Skeletal muscle tissue (tissue), 4 donors: ENCODE results near the gene IL6. TPM values are rescaled to one million over a fixed set of nuclear protein-coding genes. Genes with fewer than 3 reads are reported as not detected.
A peak's percentile ranks its signal among the peaks of the same experiment; 100 is the strongest.

Experiments
- H3K27ac ChIP-seq: one replicate; pipeline ENCODE4 v1.7.0; 2013; ENCODE audit warnings: mild to moderate bottlenecking, low read depth, low read length, inconsistent platforms
- H3K27me3 ChIP-seq, 3 donors: one replicate each; pipeline ENCODE4 v1.7.0; 2013; ENCODE audit warnings: low read length in 3 of 3; ENCODE audit not compliant: control insufficient read depth in 3 of 3, insufficient read depth in 3 of 3
- H3K36me3 ChIP-seq, 3 donors: one replicate each; pipeline ENCODE4 v1.7.0; 2013; ENCODE audit warnings: low read length in 3 of 3; ENCODE audit not compliant: control insufficient read depth in 3 of 3, insufficient read depth in 3 of 3
- H3K4me1 ChIP-seq, 3 donors: one replicate each; pipeline ENCODE4 v1.7.0; 2013; ENCODE audit warnings: low read length in 3 of 3, mild to moderate bottlenecking in 3 of 3; ENCODE audit not compliant: control insufficient read depth in 3 of 3, insufficient read depth in 3 of 3
- H3K4me3 ChIP-seq, 3 donors: one replicate each; pipeline ENCODE4 v1.7.0; 2013; ENCODE audit warnings: low read length in 3 of 3
- H3K9ac ChIP-seq, 3 donors: one replicate each; pipeline ENCODE4 v1.7.0; 2013; ENCODE audit warnings: low read length in 3 of 3, mild to moderate bottlenecking in 3 of 3, moderate library complexity in 2 of 3, low read depth in 1 of 3
- H3K9me3 ChIP-seq, 3 donors: one replicate each; pipeline ENCODE4 v1.7.0; 2013; ENCODE audit warnings: low read length in 3 of 3; ENCODE audit not compliant: control insufficient read depth in 3 of 3
- total RNA-seq: library from RNA; depleted of rRNA; stranded (reverse); fragments of >200 nt; gene quantifications from one replicate; pipeline ENCODE4 v1.2.3, GENCODE V29; 2014
- donor health status: Osteomylitis.

The IL6 gene
- total RNA-seq, 1 donor from 2014 or later, result not detected

DNA sequence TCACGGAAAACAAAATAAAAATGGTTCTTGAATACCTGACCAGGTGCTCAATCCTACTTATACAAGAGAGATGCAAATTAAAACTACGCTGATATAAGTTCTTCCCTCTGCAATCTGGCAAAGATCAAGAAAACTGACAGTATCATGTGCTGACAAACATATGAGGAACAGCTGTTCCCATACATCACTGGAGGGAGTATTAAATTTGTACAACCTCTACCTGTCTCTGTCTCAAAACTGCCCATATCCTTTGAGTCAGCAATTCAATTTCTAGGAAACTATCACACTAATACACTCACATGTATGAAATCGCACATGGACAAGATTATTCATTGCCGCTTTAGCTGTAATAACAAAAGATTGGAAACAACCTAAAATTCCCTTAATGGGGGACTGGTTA is 11.0 kb upstream of the IL6 start:
- no peak overlapping the region for H3K9ac ChIP-seq
- H3K27me3 ChIP-seq, result no peaks in the 10 kb centered on the region
- H3K27ac ChIP-seq, result no peak overlapping the region
- no peaks in the 10 kb centered on the region for H3K9me3 ChIP-seq
- H3K36me3 ChIP-seq, result no peaks in the 10 kb centered on the region
- H3K4me3 ChIP-seq, result no peak overlapping the region
- H3K4me1 ChIP-seq, result peaks cover 12 to 16% (median 13%) of the 10 kb centered on the region in 3 donors

DNA sequence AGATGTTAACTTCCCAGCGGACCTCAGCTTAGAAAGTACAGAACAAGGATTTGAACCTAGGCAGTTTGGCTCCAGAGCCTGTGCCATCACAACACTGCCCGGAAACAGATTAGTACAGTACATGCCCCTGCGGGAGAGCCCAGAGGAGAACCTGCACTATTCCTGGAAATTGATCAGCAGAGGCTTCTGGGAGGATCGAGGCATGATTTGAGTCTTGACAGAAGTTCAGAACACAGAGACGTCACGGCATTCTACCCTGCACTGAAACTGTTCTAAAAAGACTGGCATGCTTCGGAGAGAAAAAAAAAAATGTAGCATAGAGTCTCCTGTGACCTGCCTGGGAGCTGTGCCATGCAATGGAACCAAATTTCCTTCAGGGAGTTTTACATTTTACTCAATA is 9.2 kb upstream of the IL6 start:
- Histone ChIP-seq H3K27ac (peak overlapping the region; percentile 67), H3K9ac (no peak overlapping the region), H3K27me3 (no peaks in the 10 kb centered on the region), H3K4me3 (no peak overlapping the region), H3K9me3 (no peaks in the 10 kb centered on the region), H3K36me3 (no peaks in the 10 kb centered on the region), H3K4me1 (peaks cover 19 to 28% (median 19%) of the 10 kb centered on the region in 3 donors)

DNA sequence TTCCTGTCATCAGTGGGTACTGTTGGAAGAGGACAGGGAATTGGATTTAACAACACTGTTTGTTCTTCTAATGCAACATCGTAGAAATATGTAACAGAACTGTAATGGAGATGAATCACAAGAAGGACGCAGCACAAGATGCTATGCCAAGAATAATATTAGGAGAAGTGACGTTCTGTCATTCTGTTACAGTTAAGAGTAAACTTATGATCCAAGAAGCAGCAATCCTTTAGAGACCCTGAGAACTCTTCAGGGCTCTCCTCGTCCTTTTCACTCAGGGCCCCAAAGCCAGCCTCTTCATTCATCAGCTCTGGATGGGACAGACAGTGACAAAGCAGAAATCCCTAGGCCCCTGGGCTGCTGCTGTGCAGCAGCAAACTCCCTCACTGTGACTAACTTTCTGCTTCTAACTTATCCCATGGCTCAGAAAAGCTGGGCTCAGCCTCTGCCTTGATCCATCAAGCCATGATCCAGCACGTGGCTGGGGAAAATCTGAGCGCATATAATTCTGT is 8.7 kb upstream of the IL6 start:
- Histone ChIP-seq H3K9ac (no peak overlapping the region), H3K27me3 (no peaks in the 10 kb centered on the region), H3K4me1 (peaks cover 21 to 33% (median 24%) of the 10 kb centered on the region in 3 donors), H3K4me3 (no peak overlapping the region), H3K36me3 (no peaks in the 10 kb centered on the region), H3K9me3 (no peaks in the 10 kb centered on the region), H3K27ac (peak overlapping the region; percentile 67)

GRCh38 chr7:22718911-22719420 is 8.0 kb upstream of the IL6 start:
- Histone ChIP-seq H3K9me3 (no peaks in the 10 kb centered on the region), H3K4me1 (peaks cover 28 to 38% (median 31%) of the 10 kb centered on the region in 3 donors), H3K27me3 (no peaks in the 10 kb centered on the region), H3K9ac (no peak overlapping the region), H3K4me3 (no peak overlapping the region), H3K36me3 (no peaks in the 10 kb centered on the region), H3K27ac (peak overlapping the region; percentile 67)

DNA sequence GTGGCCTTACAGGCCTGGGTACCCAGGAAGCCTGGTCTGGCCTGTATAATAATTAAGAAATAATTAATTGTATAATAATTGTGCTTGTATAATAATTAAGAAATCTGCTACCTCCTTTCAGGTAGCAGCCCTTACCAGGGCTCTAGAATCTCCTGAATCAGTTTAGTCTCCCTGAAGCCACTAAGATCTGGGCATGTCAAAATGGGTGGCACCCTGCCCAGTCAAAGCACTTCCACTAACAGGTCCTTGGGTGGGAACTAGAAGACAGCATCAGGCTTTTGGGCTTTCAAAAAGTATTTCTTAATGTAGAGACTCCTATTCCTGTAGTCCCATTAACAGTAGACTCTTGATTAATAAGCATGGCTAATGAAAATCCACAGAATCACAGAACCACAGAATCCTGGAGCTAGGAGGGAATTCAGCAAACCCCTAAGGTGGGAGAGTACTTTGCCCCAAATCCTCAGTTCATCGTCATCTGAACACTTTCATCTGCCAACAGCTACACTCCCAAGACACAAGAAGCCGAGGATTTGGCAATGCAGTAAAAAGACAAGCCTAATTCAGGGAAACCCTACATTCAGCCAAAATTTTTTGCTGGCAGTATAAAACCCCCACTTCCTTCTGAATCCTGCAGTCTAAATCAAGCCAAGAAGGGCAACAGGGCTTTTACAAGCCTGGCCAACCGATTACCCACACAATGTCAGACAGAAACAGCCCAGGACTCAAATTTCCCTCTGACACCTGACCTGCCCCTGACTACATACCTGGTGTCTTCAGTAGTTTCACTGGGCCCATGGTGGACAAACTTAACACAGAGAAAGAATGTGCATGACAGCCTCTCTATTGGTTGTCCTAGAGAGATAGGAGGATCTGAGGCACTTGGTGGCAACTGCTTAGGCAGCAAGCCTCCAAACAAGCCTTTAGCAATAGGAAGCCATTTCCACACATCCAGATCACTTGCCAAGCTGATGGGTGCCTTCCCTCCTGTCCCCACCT is 5.9 kb upstream of the IL6 start:
- Histone ChIP-seq H3K9ac (no peak overlapping the region), H3K4me1 (peaks cover 45 to 56% (median 45%) of the 10 kb centered on the region in 3 donors), H3K36me3 (no peaks in the 10 kb centered on the region), H3K27ac (peak overlapping the region; percentile 4), H3K4me3 (no peak overlapping the region), H3K9me3 (no peaks in the 10 kb centered on the region), H3K27me3 (no peaks in the 10 kb centered on the region)

GRCh38 chr7:22722536-22723180 is 4.3 kb upstream of the IL6 start:
- Histone ChIP-seq H3K9me3 (no peaks in the 10 kb centered on the region), H3K27me3 (no peaks in the 10 kb centered on the region), H3K36me3 (no peaks in the 10 kb centered on the region), H3K4me1 (peaks cover 55 to 66% (median 59%) of the 10 kb centered on the region in 3 donors), H3K9ac (peak overlapping the region in 1 of 3 donors; percentile 35), H3K4me3 (no peak overlapping the region), H3K27ac (peak overlapping the region; percentile 51)

DNA sequence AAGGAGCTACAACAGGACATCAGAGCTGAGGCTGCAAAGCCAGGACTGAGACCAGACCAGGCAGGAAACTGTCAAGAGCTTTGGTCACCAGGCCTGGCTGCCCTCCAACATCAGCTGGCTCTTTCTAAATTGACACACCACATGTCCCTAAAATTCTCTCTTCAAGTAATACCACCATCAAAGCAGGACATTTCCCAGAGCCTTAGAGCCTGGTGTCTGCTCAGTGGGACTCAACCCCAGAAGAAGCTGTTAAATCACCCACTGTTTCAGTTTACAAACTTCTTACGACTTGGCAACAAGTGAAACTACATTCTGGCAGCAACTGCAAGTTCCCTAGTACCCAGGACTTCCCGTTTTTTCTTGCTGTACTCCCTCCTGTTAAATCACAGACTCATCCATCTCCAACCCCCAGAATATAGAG is 3.8 kb upstream of the IL6 start:
- H3K36me3 ChIP-seq, result no peaks in the 10 kb centered on the region
- no peaks in the 10 kb centered on the region for H3K27me3 ChIP-seq
- no peaks in the 10 kb centered on the region for H3K9me3 ChIP-seq
- peak overlapping the region in 1 of 3 donors; percentile 35 for H3K9ac ChIP-seq
- H3K4me1 ChIP-seq, result peaks cover 51 to 63% (median 56%) of the 10 kb centered on the region in 3 donors
- H3K4me3 ChIP-seq, result no peak overlapping the region
- H3K27ac ChIP-seq, result peak overlapping the region; percentile 51

DNA sequence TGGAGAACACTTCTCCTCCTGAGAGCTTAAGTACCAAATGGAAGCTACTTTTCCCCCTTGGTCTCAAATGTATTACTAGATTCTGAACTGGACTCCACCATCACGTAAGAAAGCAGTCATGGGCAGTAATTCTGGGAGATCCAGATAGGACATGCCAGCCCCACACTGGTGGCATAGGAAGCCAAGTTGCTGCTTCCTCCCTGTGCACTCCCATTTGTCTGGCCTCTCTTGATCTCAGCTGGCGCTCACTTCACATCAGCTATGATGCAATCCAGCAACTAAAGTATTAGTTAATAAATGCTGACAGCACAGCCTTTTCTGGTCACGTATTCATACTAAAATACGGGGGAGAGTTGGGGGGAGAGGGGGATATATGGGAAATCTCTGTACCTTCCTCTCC is 3.4 kb upstream of the IL6 start:
- Histone ChIP-seq H3K27ac (peak overlapping the region; percentile 51), H3K4me1 (peaks cover 47 to 59% (median 51%) of the 10 kb centered on the region in 3 donors), H3K27me3 (no peaks in the 10 kb centered on the region), H3K9ac (no peak overlapping the region), H3K9me3 (no peaks in the 10 kb centered on the region), H3K4me3 (no peak overlapping the region), H3K36me3 (no peaks in the 10 kb centered on the region)

GRCh38 chr7:22724861-22725260 is 2.1 kb upstream of the IL6 start:
- H3K27ac ChIP-seq, result no peak overlapping the region
- peaks cover 46 to 54% (median 50%) of the 10 kb centered on the region in 3 donors for H3K4me1 ChIP-seq
- H3K9me3 ChIP-seq, result no peaks in the 10 kb centered on the region

More at GRCh38 chr7:22724861-22725260, 2.1 kb upstream of the IL6 start:
- H3K4me3 ChIP-seq, result no peak overlapping the region
- H3K36me3 ChIP-seq, result no peaks in the 10 kb centered on the region
- no peak overlapping the region for H3K9ac ChIP-seq
- no peaks in the 10 kb centered on the region for H3K27me3 ChIP-seq
